Hepatocyte (in vitro differentiated cells): Measurements from ENCODE around the gene SSC5D. TPM values are rescaled to one million over a fixed set of nuclear protein-coding genes. Genes with fewer than 3 reads are reported as not detected.
A peak's percentile ranks its signal among the peaks of the same experiment; 100 is the strongest.

Experiments
- DNase-seq: peaks from one replicate; pipeline ENCODE4 v3.0.0-alpha.2; 2016; ENCODE audit warnings: low spot score
- H2AFZ ChIP-seq: fragments of 200-600 bp; sonication (generic); 2 replicates; pipeline ENCODE4 v1.6.0; 2016; ENCODE audit warnings: antibody characterized with exemption, mild to moderate bottlenecking
- H3K27ac ChIP-seq: fragments of 200-600 bp; sonication (generic); 2 replicates; pipeline ENCODE4 v1.5.1; 2016; ENCODE audit warnings: mild to moderate bottlenecking
- H3K27me3 ChIP-seq: fragments of 200-600 bp; sonication (generic); 2 replicates; pipeline ENCODE4 v1.6.1; 2016
- H3K36me3 ChIP-seq: fragments of 200-600 bp; sonication (generic); replicated peaks from 2 replicates; pipeline ENCODE4 v1.5.1; 2016; ENCODE audit warnings: low read depth; ENCODE audit not compliant: insufficient read depth
- H3K4me1 ChIP-seq: fragments of 200-600 bp; sonication (generic); 2 replicates; pipeline ENCODE4 v1.5.1; 2016; ENCODE audit warnings: mild to moderate bottlenecking, moderate library complexity; ENCODE audit not compliant: insufficient read depth
- H3K4me2 ChIP-seq: fragments of 200-600 bp; sonication (generic); 2 replicates; pipeline ENCODE4 v1.6.0; 2016
- H3K4me3 ChIP-seq: fragments of 200-600 bp; sonication (generic); 2 replicates; pipeline ENCODE4 v1.5.1; 2016; ENCODE audit warnings: mild to moderate bottlenecking
- H3K79me2 ChIP-seq: fragments of 200-600 bp; sonication (generic); 2 replicates; pipeline ENCODE4 v1.6.0; 2017; ENCODE audit warnings: mild to moderate bottlenecking
- H3K9me2 ChIP-seq: fragments of 200-600 bp; sonication (generic); replicated peaks from 2 replicates; pipeline ENCODE4 v1.6.0; 2017; ENCODE audit warnings: mild to moderate bottlenecking; ENCODE audit not compliant: insufficient read depth
- H3K9me3 ChIP-seq: fragments of 200-600 bp; sonication (generic); 2 replicates; pipeline ENCODE4 v1.5.1; 2016; ENCODE audit warnings: low read depth, mild to moderate bottlenecking
- H4K20me1 ChIP-seq: fragments of 200-600 bp; sonication (generic); 2 replicates; pipeline ENCODE4 v1.6.0; 2016; ENCODE audit warnings: mild to moderate bottlenecking; ENCODE audit not compliant: insufficient read depth, poor library complexity, severe bottlenecking
- CTCF ChIP-seq: fragments of 200-600 bp; sonication (generic); IDR thresholded peaks from 2 replicates; pipeline ENCODE4 v1.5.1; 2016; ENCODE audit warnings: antibody characterized with exemption, mild to moderate bottlenecking; ENCODE audit not compliant: poor library complexity
- EZH2 ChIP-seq: fragments of 200-600 bp; sonication (generic); IDR thresholded peaks from 2 replicates; pipeline ENCODE4 v1.6.1; 2016; ENCODE audit warnings: antibody characterized with exemption, mild to moderate bottlenecking, borderline replicate concordance
- EZH2phosphoT487 ChIP-seq: fragments of 200-600 bp; sonication (generic); IDR thresholded peaks from one replicate; pipeline ENCODE4 v1.6.1; 2018; ENCODE audit warnings: antibody characterized with exemption, mild to moderate bottlenecking, low read depth, moderate library complexity; ENCODE audit not compliant: unreplicated experiment, severe bottlenecking
- WGBS: methylation state at CpG from one replicate; pipeline ENCODE4 v1.1.6; 2016; ENCODE audit warnings: low lambda C conversion rate; ENCODE audit errors: missing lambda C conversion rate; 5-methylcytosine and 5-hydroxymethylcytosine counted together
- polyA plus RNA-seq: library from polyadenylated mRNA; unstranded; fragments of >200 nt; fragmentation: Nextera tagmentation; extraction: Ambion mirVana; gene quantifications from 2 replicates; pipeline ENCODE4 v1.2.1, GENCODE V29; 2016
- total RNA-seq: library from RNA; depleted of rRNA; stranded (reverse); fragments of >200 nt; gene quantifications from 2 replicates; pipeline ENCODE4 v1.2.3, GENCODE V29; 2014

The SSC5D gene
- total and polyA plus RNA-seq, 2 experiments from 2014 or later = 0.80 to 5.1 TPM

- H3K4me2 ChIP-seq = no peak overlapping the region
- 87% methylated on average over 22 of the region's 22 CpGs for WGBS
- TF ChIP-seq EZH2phosphoT487 (no peak), EZH2 (no peak), CTCF (no peak)
These were observed 39.2 kb downstream of the SSC5D start for GRCh38 chr19:55527197-55528029.

GRCh38 chr19:55528030-55528803, 40.0 kb downstream of the SSC5D start:
- H3K27ac ChIP-seq = no peak overlapping the region
- H3K4me3 ChIP-seq = no peak overlapping the region
- H3K36me3 ChIP-seq = no peaks in the 10 kb centered on the region
- peak; percentile 37 for DNase-seq
- H4K20me1 ChIP-seq = no peaks in the 10 kb centered on the region
- H3K4me2 ChIP-seq = peak overlapping the region; percentile 20
- H3K27me3 ChIP-seq = peaks cover 5% of the 10 kb centered on the region
- no peaks in the 10 kb centered on the region for H3K79me2 ChIP-seq
- TF ChIP-seq EZH2phosphoT487 (no peak), CTCF (peak; percentile 14), EZH2 (no peak)
- 36% methylated on average over 14 of the region's 15 CpGs for WGBS
- peaks cover 9% of the 10 kb centered on the region for H3K4me1 ChIP-seq
- no peak overlapping the region for H2AFZ ChIP-seq
- H3K9me3 ChIP-seq = no peaks in the 10 kb centered on the region
- H3K9me2 ChIP-seq = no peaks in the 10 kb centered on the region

More at GRCh38 chr19:55527197-55528029, 39.2 kb downstream of the SSC5D start:
- no peak overlapping the region for H3K4me3 ChIP-seq
- H3K79me2 ChIP-seq = no peaks in the 10 kb centered on the region
- peaks cover 5% of the 10 kb centered on the region for H3K27me3 ChIP-seq
- no peaks in the 10 kb centered on the region for H3K36me3 ChIP-seq
- no peak overlapping the region for H2AFZ ChIP-seq
- H3K27ac ChIP-seq = no peak overlapping the region
- H3K9me2 ChIP-seq = no peaks in the 10 kb centered on the region
- H4K20me1 ChIP-seq = no peaks in the 10 kb centered on the region
- no peaks in the 10 kb centered on the region for H3K9me3 ChIP-seq
- H3K4me1 ChIP-seq = peaks cover 9% of the 10 kb centered on the region
- DNase-seq = no peak

- no peak for TF ChIP-seq EZH2phosphoT487
- TF ChIP-seq EZH2 = no peak
- no peak for TF ChIP-seq CTCF
- DNase-seq = no peak
- Histone ChIP-seq H4K20me1 (no peaks in the 10 kb centered on the region), H2AFZ (no peak overlapping the region), H3K36me3 (no peaks in the 10 kb centered on the region), H3K79me2 (no peaks in the 10 kb centered on the region), H3K27me3 (peaks cover 4% of the 10 kb centered on the region), H3K4me1 (peaks cover 9% of the 10 kb centered on the region), H3K9me2 (no peaks in the 10 kb centered on the region), H3K4me3 (no peak overlapping the region), H3K27ac (no peak overlapping the region), H3K9me3 (no peaks in the 10 kb centered on the region), H3K4me2 (no peak overlapping the region)
- 99% methylated on average over 19 of the region's 56 CpGs for WGBS
These were observed 41.5 kb downstream of the SSC5D start for GRCh38 chr19:55529636-55530234.
